Bronchial epithelial cell (primary cell): ENCODE data around the gene BRD4. TPM values are rescaled to one million over a fixed set of nuclear protein-coding genes. Genes with fewer than 3 reads are reported as not detected.

ENCODE experiments used
- DNase-seq: peaks from one replicate; pipeline ENCODE4 v3.0.0-alpha.2; 2010; ENCODE audit warnings: low read depth
- FAIRE-seq: peaks from 2 replicates; lab custom pipeline; 2011; peaks lifted over from hg19 to GRCh38; lab: Jason Lieb, UNC
- H3K27me3 ChIP-seq: 2 replicates; pipeline ENCODE4 v1.5.1; 2011; ENCODE audit warnings: low read length; ENCODE audit not compliant: control insufficient read depth, insufficient read depth
- H3K36me3 ChIP-seq: 2 replicates; pipeline ENCODE4 v1.5.1; 2011; ENCODE audit warnings: low read length; ENCODE audit not compliant: control insufficient read depth, insufficient read depth
- H3K4me3 ChIP-seq: 2 replicates; pipeline ENCODE4 v1.5.1; 2011; ENCODE audit warnings: mild to moderate bottlenecking, low read depth, low read length, control low read depth
- total RNA-seq: library from RNA; depleted of rRNA; stranded (reverse); fragments of >200 nt; gene quantifications from 2 replicates; pipeline ENCODE4 v1.2.1, GENCODE V29; 2014
- TF ChIP-seq, protein P1 (sequence below): IDR thresholded peaks from 2 replicates; pipeline ENCODE4 v1.5.1; 2011; ENCODE audit warnings: mild to moderate bottlenecking, moderate library complexity, low read length, control low read depth, inconsistent platforms; ENCODE audit not compliant: insufficient read depth, severe bottlenecking

BRD4 gene
- total RNA-seq, 1 donor from 2014 or later, result 12.1 TPM

DNA sequence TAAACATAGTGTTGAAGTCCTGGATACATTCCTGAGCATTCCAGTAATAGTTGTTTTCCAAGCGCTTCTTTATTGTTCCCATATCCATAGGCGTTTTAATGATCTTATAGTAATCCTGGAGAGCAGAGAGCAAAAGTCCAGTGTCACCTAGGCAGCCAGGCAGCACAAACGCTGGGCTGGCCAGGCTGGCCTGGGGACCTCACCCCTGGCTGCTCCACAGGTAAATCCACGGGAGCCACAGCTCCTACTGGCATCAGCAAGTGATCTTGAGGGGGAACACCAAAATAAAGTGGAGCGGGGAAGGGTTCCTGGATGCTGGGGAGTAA is 63.4 kb downstream of the BRD4 start:
- no peak overlapping the region for H3K4me3 ChIP-seq
- TF ChIP-seq, protein P1, sequence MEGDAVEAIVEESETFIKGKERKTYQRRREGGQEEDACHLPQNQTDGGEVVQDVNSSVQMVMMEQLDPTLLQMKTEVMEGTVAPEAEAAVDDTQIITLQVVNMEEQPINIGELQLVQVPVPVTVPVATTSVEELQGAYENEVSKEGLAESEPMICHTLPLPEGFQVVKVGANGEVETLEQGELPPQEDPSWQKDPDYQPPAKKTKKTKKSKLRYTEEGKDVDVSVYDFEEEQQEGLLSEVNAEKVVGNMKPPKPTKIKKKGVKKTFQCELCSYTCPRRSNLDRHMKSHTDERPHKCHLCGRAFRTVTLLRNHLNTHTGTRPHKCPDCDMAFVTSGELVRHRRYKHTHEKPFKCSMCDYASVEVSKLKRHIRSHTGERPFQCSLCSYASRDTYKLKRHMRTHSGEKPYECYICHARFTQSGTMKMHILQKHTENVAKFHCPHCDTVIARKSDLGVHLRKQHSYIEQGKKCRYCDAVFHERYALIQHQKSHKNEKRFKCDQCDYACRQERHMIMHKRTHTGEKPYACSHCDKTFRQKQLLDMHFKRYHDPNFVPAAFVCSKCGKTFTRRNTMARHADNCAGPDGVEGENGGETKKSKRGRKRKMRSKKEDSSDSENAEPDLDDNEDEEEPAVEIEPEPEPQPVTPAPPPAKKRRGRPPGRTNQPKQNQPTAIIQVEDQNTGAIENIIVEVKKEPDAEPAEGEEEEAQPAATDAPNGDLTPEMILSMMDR, result no peak
- H3K27me3 ChIP-seq, result no peaks in the 10 kb centered on the region
- FAIRE-seq (no peak), DNase-seq (no peak)
- H3K36me3 ChIP-seq, result peaks cover 48% of the 10 kb centered on the region

DNA sequence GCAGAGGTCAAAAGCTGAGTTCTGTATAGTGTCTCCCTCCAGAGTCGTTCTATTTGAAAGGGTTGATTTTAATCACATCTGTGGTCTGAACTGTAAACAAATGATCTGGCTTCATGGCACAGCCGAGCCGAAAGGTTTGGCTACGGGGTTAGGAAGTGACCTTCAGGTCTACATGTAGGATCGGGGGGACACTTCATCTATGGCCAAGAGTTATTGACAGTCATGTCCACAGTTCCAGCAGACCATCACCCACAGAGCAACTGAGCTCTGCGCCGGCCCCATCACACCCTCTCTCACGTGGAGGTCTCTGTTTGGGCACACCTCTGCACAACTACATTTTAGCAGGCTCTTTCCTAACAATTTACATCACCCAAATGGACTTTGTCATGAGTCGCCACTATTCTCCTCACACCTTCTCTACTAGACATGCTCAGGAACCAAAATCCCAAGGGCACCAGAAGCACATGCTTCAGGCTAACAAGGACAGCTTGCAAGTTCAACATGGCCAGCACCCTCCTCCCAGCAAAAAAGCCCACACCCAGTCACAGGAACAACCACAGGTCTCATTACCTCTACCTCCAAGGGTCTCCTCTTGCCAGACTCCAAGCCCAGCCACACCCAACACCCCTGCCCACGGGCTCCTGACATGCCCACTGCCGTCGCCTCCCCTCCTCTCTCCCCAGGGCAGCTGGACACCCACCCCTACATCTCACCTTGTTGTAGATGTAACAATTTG is 64.0 kb downstream of the BRD4 start:
- no peak for FAIRE-seq
- H3K4me3 ChIP-seq, result no peak overlapping the region
- no peaks in the 10 kb centered on the region for H3K27me3 ChIP-seq
- DNase-seq, result no peak
- TF ChIP-seq, protein P1, result no peak
- peaks cover 54% of the 10 kb centered on the region for H3K36me3 ChIP-seq

DNA sequence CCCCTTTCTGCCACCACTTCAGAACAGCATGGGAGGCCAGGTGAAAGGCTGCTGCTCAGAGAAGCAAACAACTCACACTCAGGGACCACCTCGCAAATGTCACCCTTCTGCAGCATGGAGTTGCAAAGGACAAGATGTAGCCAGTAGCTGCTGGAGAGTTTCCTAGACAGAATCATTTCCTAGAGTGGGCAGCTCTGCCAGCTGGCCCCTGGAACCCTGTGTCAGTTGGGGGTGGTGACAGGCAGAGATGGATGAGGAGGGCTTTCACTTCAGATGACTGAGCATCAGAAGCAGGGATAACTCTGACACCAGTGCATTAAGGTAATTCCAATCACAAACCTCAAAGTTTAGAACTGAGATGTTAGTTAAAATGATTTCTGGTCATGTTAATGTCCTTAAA is 65.7 kb downstream of the BRD4 start:
- FAIRE-seq, result no peak

DNA sequence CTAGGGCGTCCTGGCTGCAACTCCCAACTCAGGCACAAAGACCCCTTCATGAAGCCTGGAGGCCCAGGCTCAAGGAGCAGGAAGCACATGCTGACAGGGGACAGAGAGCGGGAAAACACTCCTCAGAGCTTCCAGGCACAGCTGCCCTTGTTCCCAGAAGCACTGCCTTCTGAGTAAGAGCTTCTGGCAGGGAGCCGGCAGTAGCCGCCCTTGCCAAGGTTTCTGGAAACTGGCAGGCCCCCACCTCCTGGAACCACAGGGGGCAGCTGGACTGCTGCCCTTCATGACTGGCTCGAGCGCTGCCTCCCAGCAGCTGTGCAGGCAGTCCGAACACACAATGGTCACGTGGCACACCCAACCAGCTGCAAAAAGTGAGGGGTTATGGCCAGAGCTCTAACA is 66.5 kb downstream of the BRD4 start:
- TF ChIP-seq, protein P1, result no peak
- Histone ChIP-seq H3K36me3 (peaks cover 49% of the 10 kb centered on the region), H3K4me3 (no peak overlapping the region), H3K27me3 (no peaks in the 10 kb centered on the region)
- FAIRE-seq, result no peak
- DNase-seq, result no peak

More for the DNA sequence above, 65.7 kb downstream of the BRD4 start:
- no peak for DNase-seq
- Histone ChIP-seq H3K27me3 (no peaks in the 10 kb centered on the region), H3K4me3 (no peak overlapping the region), H3K36me3 (peaks cover 51% of the 10 kb centered on the region)
- TF ChIP-seq, protein P1, result no peak

DNA sequence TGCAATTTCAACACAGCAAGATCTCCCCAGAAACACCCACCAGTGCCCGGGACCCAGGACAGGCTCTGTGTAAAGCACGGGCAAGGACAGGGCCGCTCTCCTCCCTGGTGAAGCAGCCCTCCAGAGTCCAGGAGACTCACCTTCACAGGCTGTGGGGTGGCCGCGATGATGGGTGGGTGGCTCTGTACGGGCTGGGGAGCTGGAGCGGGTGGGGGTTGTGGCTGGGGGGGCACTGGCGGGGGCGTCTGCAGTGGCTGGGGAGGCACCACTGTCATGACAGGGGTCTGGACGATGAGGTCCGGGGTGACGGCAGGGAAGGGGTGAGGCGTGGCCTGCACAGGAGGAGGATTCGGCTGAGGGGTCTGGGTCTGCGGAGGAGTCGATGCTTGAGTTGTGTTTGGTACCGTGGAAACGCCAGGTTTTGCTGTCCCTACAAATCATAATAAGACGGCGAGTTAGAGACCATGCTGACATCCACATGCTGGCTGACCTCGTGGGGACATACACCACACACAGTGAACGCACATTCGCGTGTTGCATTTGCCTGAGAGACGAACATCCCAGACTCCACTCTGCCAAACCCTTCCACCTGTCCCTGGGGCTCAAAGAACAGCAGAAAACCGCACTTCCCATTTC is 67.0 kb downstream of the BRD4 start:
- TF ChIP-seq, protein P1, result no peak
- DNase-seq (no peak), FAIRE-seq (no peak)
- H3K27me3 ChIP-seq, result no peaks in the 10 kb centered on the region
- H3K36me3 ChIP-seq, result peaks cover 50% of the 10 kb centered on the region
- H3K4me3 ChIP-seq, result no peak overlapping the region
